ENCODE results near the gene BMP10.

BMP10 gene

DNA sequence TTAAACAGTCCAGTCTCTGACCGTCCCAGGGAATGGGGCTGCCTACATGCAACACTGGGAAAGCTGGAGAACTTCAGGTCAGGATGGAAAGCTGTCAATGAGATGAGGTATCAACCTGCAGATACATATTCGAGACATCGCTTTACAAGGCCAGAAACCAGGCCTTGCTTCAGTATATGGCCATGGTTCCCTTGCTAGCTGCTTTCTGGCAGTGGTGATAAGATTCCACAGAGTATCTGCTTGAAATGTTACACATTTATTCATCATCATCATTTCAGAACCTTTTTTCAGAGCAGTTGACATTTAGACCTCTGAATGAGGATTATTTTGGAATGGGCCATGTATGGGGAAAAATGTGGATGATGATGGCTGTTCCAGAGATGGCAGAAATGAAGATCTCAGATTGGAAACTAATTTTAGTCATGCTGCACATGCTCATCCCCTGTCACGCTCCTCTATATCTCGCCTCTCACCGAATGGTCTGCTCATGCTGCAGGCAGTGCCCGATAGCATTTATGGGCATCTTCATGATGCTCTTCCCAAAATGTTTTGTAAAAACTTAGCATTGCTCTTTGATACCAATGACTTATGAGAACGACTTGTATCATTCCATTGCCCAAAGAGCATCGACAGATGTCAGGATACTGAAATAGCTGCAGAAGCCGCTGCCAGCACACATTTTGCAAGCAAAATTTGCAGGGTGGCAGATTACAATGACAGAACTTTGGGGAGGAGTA, 14.0 kb upstream of the BMP10 start:
- DNase-seq (no peak), ATAC-seq (replicated peaks) (no peak)
- no peak overlapping the region for H3K27ac Mint-ChIP-seq
- no peaks in the 10 kb centered on the region for H3K4me1 Mint-ChIP-seq (ENCODE audit: low read depth in 2 of 2)
- H3K36me3 Mint-ChIP-seq (ENCODE audit: insufficient read depth): no peaks in the 10 kb centered on the region
- no peak overlapping the region for H3K4me3 Mint-ChIP-seq
- H3K9me3 Mint-ChIP-seq: no peaks in the 10 kb centered on the region
- H3K27me3 Mint-ChIP-seq: peaks cover 7 to 14% of the 10 kb centered on the region in 2 donors

DNA sequence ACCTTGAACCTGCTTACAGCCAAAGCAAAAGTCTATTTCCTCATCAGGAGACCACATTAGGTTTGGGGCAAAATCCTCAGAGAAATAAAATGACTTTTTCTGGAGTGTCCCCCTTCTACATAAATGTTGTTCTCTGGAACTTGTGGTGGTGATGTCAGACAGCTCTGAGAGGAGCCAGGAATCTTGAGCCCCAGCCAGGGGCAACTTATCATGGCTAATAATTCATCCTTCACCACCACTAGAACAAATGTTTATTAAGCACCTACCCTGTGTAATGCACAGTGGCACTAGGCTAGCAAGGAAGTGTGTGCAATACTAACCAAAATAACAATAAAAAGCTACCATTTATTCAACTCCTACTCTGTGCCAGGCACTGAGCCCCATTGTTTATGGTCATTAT, 9.0 kb upstream of the BMP10 start:
- Mint-ChIP-seq H3K9me3 (no peaks in the 10 kb centered on the region), H3K4me1 (ENCODE audit: low read depth in 2 of 2) (no peaks in the 10 kb centered on the region), H3K27ac (no peak overlapping the region), H3K27me3 (peaks cover 39 to 41% of the 10 kb centered on the region in 2 donors), H3K36me3 (ENCODE audit: insufficient read depth) (no peaks in the 10 kb centered on the region), H3K4me3 (no peak overlapping the region)
- no peak for DNase-seq
- no peak for ATAC-seq (replicated peaks)

DNA sequence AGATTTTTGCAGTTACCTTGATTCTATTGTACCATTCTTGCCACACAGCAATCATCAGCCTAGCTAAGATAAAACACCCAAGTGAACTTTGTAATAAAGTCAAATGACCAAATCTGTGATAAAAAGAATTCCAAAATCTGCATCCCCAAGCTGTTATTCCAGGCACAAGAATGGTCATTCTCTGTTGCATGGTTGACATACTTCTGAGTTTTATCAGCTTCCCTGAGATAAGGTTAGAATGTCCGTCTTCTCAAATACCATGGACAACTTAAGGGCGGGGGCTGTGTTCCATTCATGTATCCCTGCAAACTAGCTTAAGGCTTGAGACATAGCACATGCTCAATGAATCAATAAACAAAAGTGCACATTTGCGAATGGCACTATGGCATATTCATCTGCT, 8.1 kb upstream of the BMP10 start:
- DNase-seq (no peak), ATAC-seq (replicated peaks) (no peak)
- H3K36me3 Mint-ChIP-seq (ENCODE audit: insufficient read depth): no peaks in the 10 kb centered on the region
- peaks cover 39 to 41% of the 10 kb centered on the region in 2 donors for H3K27me3 Mint-ChIP-seq
- H3K4me1 Mint-ChIP-seq (ENCODE audit: low read depth in 2 of 2): no peaks in the 10 kb centered on the region
- no peaks in the 10 kb centered on the region for H3K9me3 Mint-ChIP-seq
- H3K27ac Mint-ChIP-seq: no peak overlapping the region
- H3K4me3 Mint-ChIP-seq: no peak overlapping the region

DNA sequence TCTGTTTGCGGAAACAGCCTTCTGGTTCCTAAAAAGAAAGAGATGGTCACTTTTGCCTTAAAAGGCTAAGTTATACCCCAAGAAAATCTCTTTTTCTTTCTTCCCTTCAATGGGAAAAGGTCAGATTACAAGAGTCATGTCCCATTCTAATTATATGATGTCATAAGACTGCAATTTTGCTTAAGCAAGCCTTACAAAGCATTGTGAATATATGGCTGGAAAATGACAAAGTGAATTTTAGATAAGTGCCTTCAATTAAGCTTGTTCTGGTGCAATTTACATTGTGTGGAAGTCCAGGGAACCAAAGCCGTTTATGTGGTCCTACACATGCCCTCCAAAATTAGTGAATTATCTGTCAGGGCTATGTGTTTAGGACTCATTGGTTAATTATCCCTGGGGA, 7.6 kb upstream of the BMP10 start:
- H3K27ac Mint-ChIP-seq: no peak overlapping the region
- H3K9me3 Mint-ChIP-seq: no peaks in the 10 kb centered on the region
- no peaks in the 10 kb centered on the region for H3K4me1 Mint-ChIP-seq (ENCODE audit: low read depth in 2 of 2)
- DNase-seq (no peak), ATAC-seq (replicated peaks) (no peak)
- no peaks in the 10 kb centered on the region for H3K36me3 Mint-ChIP-seq (ENCODE audit: insufficient read depth)
- H3K27me3 Mint-ChIP-seq: peaks cover 39 to 41% of the 10 kb centered on the region in 2 donors
- H3K4me3 Mint-ChIP-seq: no peak overlapping the region

DNA sequence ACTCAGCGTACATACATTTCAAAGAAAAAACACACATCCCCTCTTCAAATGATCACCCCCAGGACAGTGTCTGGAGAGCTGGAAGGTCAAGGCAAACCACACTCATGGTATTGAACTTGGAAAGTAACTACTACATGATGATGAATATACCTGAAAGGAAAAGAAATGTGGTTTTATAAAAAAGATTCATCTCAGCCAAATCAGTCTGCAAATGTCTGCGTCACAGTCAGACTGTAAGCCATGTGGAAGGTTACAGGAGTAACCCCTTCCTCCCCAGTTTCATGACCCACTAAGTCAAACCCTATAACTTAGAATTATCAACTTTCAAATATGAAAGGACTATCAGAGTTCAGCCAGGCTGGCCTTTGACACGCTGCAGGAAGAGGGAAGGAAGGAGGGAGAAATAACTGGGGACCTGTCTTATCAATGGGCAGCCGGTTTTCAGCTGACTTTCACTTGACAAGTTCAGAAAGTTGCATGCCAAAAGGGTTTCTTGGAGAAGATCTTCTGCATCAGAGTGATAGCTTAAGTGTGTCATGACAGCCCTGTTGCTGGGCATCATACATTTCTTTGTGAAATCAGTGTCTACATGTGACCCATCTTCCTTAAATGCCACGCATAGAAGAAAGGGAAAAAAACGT, 7.0 kb upstream of the BMP10 start:
- H3K4me3 Mint-ChIP-seq: no peak overlapping the region
- ATAC-seq (replicated peaks) (no peak), DNase-seq (no peak)
- no peaks in the 10 kb centered on the region for H3K9me3 Mint-ChIP-seq
- no peaks in the 10 kb centered on the region for H3K4me1 Mint-ChIP-seq (ENCODE audit: low read depth in 2 of 2)
- H3K27ac Mint-ChIP-seq: no peak overlapping the region
- H3K27me3 Mint-ChIP-seq: peaks cover 39 to 41% of the 10 kb centered on the region in 2 donors
- no peaks in the 10 kb centered on the region for H3K36me3 Mint-ChIP-seq (ENCODE audit: insufficient read depth)

DNA sequence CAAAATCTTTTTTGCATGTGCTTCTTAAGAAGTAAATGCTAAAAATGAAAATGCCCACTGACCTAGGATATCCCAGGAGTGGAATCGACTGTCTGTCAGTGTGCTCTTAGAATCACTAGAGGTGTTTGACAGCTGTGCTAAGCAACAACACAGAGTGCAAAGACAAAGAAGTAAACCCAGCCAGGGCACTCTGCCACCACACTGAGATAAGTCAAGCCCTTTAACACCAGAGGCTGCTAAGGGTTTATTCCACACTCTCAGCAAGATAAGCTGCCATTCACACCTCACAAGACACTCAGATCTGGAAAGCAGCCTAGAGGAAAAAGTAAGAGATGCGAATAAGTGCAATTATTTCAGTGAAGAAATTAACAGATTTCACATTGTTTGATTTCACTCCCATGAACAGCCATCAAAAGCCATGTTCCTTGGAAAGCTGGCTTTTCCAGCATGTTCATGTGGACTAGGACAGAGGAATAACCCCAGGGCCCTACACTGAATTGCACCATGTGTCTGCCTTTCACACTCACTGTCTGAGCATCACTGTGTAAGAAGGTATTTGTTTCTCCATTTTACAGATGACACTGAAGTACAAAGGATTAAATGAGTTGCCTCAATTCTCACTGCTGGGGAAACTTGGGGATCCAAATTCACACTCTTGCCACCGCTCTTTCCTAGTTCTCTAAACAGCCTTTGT, 6.0 kb upstream of the BMP10 start:
- H3K4me1 Mint-ChIP-seq (ENCODE audit: low read depth in 2 of 2): no peaks in the 10 kb centered on the region
- no peak for ATAC-seq (replicated peaks)

DNA sequence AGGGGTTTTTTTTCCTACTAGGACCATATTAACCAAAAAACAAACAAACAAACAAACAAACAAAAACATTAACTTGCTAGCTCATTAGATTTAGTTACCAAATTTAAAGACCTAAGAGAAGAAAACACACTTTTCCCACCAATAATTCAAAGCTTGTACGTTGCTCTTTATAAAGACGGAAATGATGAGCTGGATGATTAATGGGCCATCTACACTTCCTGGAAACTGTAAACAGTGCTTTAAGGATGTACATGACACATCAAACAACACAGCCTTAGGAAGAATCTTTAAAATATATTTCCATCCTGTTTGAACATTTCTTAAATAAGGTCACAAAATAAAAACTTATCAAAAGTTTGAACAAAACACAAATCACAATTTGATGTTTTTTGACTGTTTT, 982 bp downstream of the BMP10 start:
- ATAC-seq (replicated peaks): no peak
- Mint-ChIP-seq H3K4me3 (no peak overlapping the region), H3K27ac (no peak overlapping the region), H3K27me3 (peaks cover 0 to 6% of the 10 kb centered on the region in 2 donors), H3K36me3 (ENCODE audit: insufficient read depth) (no peaks in the 10 kb centered on the region), H3K9me3 (no peaks in the 10 kb centered on the region), H3K4me1 (ENCODE audit: low read depth in 2 of 2) (no peaks in the 10 kb centered on the region)
- DNase-seq: no peak

More for the DNA sequence above, 6.0 kb upstream of the BMP10 start:
- H3K9me3 Mint-ChIP-seq: no peaks in the 10 kb centered on the region
- H3K4me3 Mint-ChIP-seq: no peak overlapping the region
- DNase-seq: no peak
- H3K36me3 Mint-ChIP-seq (ENCODE audit: insufficient read depth): no peaks in the 10 kb centered on the region
- H3K27ac Mint-ChIP-seq: no peak overlapping the region
- H3K27me3 Mint-ChIP-seq: peaks cover 39 to 41% of the 10 kb centered on the region in 2 donors

DNA sequence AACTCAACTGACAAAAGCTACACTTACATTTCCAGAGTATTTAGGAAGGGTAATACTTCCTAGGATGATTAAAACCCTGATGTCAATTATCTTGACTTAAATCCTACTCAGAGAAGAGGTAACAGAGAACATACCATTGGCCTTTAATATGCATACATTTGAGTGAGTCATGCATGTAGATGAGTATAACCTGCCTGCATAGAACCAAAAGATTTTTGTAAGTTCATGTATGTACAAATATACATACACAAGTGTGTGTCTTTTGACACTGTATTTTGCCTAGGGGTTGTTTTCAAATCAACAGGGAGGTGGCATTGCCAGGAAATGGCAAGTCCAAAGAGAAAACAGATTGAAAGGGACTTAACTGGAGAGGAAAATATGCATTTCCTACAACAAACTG, 6.1 kb downstream of the BMP10 start:
- Mint-ChIP-seq H3K4me1 (ENCODE audit: low read depth in 2 of 2) (no peaks in the 10 kb centered on the region), H3K36me3 (ENCODE audit: insufficient read depth) (no peaks in the 10 kb centered on the region), H3K27ac (no peak overlapping the region), H3K4me3 (no peak overlapping the region), H3K9me3 (no peaks in the 10 kb centered on the region), H3K27me3 (peaks cover 0 to 6% of the 10 kb centered on the region in 2 donors)
- no peak for ATAC-seq (replicated peaks)
- DNase-seq: no peak

GRCh38 chr2:68863996-68864395, 7.2 kb downstream of the BMP10 start:
- Mint-ChIP-seq H3K27me3 (peaks cover 0 to 8% of the 10 kb centered on the region in 2 donors), H3K36me3 (ENCODE audit: insufficient read depth) (no peaks in the 10 kb centered on the region), H3K27ac (no peak overlapping the region), H3K4me3 (no peak overlapping the region), H3K9me3 (no peaks in the 10 kb centered on the region), H3K4me1 (ENCODE audit: low read depth in 2 of 2) (no peaks in the 10 kb centered on the region)
- ATAC-seq (replicated peaks) (no peak), DNase-seq (no peak)

GRCh38 chr2:68862889-68863288, 8.3 kb downstream of the BMP10 start:
- ATAC-seq (replicated peaks) (no peak), DNase-seq (no peak)
- peaks cover 0 to 8% of the 10 kb centered on the region in 2 donors for H3K27me3 Mint-ChIP-seq
- no peak overlapping the region for H3K27ac Mint-ChIP-seq
- H3K4me3 Mint-ChIP-seq: no peak overlapping the region
- no peaks in the 10 kb centered on the region for H3K4me1 Mint-ChIP-seq (ENCODE audit: low read depth in 2 of 2)
- no peaks in the 10 kb centered on the region for H3K36me3 Mint-ChIP-seq (ENCODE audit: insufficient read depth)
- H3K9me3 Mint-ChIP-seq: no peaks in the 10 kb centered on the region

- ATAC-seq (replicated peaks) (no peak), DNase-seq (no peak)
- H3K27ac Mint-ChIP-seq: no peak overlapping the region
- no peak overlapping the region for H3K4me3 Mint-ChIP-seq
- no peaks in the 10 kb centered on the region for H3K4me1 Mint-ChIP-seq (ENCODE audit: low read depth in 2 of 2)
- H3K9me3 Mint-ChIP-seq: no peaks in the 10 kb centered on the region
- H3K27me3 Mint-ChIP-seq: peaks cover 0 to 22% of the 10 kb centered on the region in 2 donors
- H3K36me3 Mint-ChIP-seq (ENCODE audit: insufficient read depth): no peaks in the 10 kb centered on the region
These were observed 9.9 kb downstream of the BMP10 start for GRCh38 chr2:68861330-68861729.

GRCh38 chr2:68860111-68860510, 11.1 kb downstream of the BMP10 start:
- DNase-seq: no peak
- Mint-ChIP-seq H3K27me3 (peaks cover 0 to 28% of the 10 kb centered on the region in 2 donors), H3K4me3 (no peak overlapping the region), H3K4me1 (ENCODE audit: low read depth in 2 of 2) (no peaks in the 10 kb centered on the region), H3K36me3 (ENCODE audit: insufficient read depth) (no peaks in the 10 kb centered on the region), H3K9me3 (no peaks in the 10 kb centered on the region), H3K27ac (no peak overlapping the region)
- no peak for ATAC-seq (replicated peaks)

- no peak overlapping the region for H3K27ac Mint-ChIP-seq
- H3K4me3 Mint-ChIP-seq: no peak overlapping the region
- H3K9me3 Mint-ChIP-seq: no peaks in the 10 kb centered on the region
- ATAC-seq (replicated peaks): peak; percentile 48
- DNase-seq: no peak
- H3K36me3 Mint-ChIP-seq (ENCODE audit: insufficient read depth): no peaks in the 10 kb centered on the region
- peaks cover 4 to 45% of the 10 kb centered on the region in 2 donors for H3K27me3 Mint-ChIP-seq
- H3K4me1 Mint-ChIP-seq (ENCODE audit: low read depth in 2 of 2): peaks cover 0 to 3% of the 10 kb centered on the region in 2 donors
These were observed 13.2 kb downstream of the BMP10 start for GRCh38 chr2:68857855-68858456.

Measured in effector memory CD8-positive, alpha-beta T cell (primary cell).